Measurements from ENCODE around the gene CLDN10. TPM values are rescaled to one million over a fixed set of nuclear protein-coding genes. Genes with fewer than 3 reads are reported as not detected.

The CLDN10 gene
- total RNA-seq, 1 donor from 2014 or later = 3.0 TPM

DNA sequence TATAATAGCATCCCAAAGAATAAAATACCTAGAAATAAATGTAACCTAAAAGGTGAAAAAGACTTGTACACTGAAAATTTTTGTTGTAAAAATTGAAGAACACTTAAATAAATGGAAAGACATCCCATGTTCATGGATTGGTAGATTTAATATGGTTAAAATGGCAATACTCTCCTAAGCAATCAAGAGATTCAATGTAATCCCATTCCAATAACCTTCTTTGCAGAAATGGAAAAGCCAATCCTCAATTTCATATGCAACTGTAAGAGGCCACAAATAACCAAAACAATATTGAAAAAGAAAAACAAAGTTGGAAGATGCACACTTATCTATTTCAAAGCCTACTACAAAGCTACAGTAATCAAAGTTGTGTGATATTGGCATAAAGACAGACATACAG, 74.2 kb downstream of the CLDN10 start:
- no peak overlapping the region for H3K27ac Mint-ChIP-seq
- TF ChIP-seq, protein P1, sequence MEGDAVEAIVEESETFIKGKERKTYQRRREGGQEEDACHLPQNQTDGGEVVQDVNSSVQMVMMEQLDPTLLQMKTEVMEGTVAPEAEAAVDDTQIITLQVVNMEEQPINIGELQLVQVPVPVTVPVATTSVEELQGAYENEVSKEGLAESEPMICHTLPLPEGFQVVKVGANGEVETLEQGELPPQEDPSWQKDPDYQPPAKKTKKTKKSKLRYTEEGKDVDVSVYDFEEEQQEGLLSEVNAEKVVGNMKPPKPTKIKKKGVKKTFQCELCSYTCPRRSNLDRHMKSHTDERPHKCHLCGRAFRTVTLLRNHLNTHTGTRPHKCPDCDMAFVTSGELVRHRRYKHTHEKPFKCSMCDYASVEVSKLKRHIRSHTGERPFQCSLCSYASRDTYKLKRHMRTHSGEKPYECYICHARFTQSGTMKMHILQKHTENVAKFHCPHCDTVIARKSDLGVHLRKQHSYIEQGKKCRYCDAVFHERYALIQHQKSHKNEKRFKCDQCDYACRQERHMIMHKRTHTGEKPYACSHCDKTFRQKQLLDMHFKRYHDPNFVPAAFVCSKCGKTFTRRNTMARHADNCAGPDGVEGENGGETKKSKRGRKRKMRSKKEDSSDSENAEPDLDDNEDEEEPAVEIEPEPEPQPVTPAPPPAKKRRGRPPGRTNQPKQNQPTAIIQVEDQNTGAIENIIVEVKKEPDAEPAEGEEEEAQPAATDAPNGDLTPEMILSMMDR (IDR thresholded peaks at IDR 0.05; ENCODE audit: unreplicated experiment) = no peak
- DNase-seq (ENCODE audit: low spot score, unreplicated experiment) = no peak
- no peaks in the 10 kb centered on the region for H3K9me3 Mint-ChIP-seq (ENCODE audit: low read depth)
- H3K36me3 Mint-ChIP-seq (ENCODE audit: insufficient read depth) = peaks cover 50% of the 10 kb centered on the region
- H3K27me3 Mint-ChIP-seq = no peaks in the 10 kb centered on the region
- H3K4me3 Mint-ChIP-seq (ENCODE audit: low read depth) = no peak overlapping the region
- H3K4me1 Mint-ChIP-seq (ENCODE audit: low read depth) = no peaks in the 10 kb centered on the region

DNA sequence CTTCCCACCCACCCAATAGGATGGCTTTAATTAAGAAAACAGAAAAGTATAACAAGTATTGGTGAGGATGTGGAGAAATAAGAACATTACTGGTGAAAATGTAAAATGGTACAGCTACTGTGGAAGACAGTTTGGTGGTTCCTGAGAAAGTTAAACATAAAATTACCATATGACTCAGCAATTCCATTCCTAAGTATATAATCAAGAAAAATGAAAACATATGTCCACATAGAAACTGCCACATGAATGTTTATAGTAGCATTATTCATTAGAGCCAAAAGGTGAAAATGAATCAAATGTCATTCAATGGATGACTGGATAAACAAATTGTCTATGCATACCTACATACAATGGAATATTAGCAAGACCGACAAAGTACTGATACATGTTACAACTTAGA, 75.1 kb downstream of the CLDN10 start:
- H3K27me3 Mint-ChIP-seq = no peaks in the 10 kb centered on the region
- no peak overlapping the region for H3K4me3 Mint-ChIP-seq (ENCODE audit: low read depth)
- no peak for DNase-seq (ENCODE audit: low spot score, unreplicated experiment)
- no peaks in the 10 kb centered on the region for H3K9me3 Mint-ChIP-seq (ENCODE audit: low read depth)
- H3K36me3 Mint-ChIP-seq (ENCODE audit: insufficient read depth) = peaks cover 58% of the 10 kb centered on the region
- H3K4me1 Mint-ChIP-seq (ENCODE audit: low read depth) = no peaks in the 10 kb centered on the region
- TF ChIP-seq, protein P1 (IDR thresholded peaks at IDR 0.05; ENCODE audit: unreplicated experiment) = no peak
- H3K27ac Mint-ChIP-seq = no peak overlapping the region

DNA sequence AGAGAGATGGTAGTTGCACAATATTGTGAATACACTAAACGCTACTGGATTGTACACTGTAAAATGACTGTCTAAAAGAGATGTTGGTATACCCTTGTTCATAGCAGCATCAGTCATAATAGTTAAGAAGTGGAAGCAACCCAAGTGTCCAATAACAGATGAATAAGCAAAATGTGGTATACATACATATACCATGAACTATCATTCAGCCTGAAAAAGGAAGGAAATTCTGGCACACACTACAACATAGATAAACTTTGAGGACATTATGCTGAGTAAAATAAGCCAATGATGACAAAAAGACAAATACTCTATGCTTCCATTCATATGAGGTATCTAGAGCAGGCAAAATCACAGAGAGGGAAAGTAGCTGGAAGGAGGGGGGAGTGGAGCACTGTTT, 76.0 kb downstream of the CLDN10 start:
- peaks cover 59% of the 10 kb centered on the region for H3K36me3 Mint-ChIP-seq (ENCODE audit: insufficient read depth)
- H3K27me3 Mint-ChIP-seq = no peaks in the 10 kb centered on the region
- H3K9me3 Mint-ChIP-seq (ENCODE audit: low read depth) = no peaks in the 10 kb centered on the region
- H3K27ac Mint-ChIP-seq = no peak overlapping the region
- DNase-seq (ENCODE audit: low spot score, unreplicated experiment) = no peak
- no peak overlapping the region for H3K4me3 Mint-ChIP-seq (ENCODE audit: low read depth)
- TF ChIP-seq, protein P1 (IDR thresholded peaks at IDR 0.05; ENCODE audit: unreplicated experiment) = no peak
- H3K4me1 Mint-ChIP-seq (ENCODE audit: low read depth) = no peaks in the 10 kb centered on the region

DNA sequence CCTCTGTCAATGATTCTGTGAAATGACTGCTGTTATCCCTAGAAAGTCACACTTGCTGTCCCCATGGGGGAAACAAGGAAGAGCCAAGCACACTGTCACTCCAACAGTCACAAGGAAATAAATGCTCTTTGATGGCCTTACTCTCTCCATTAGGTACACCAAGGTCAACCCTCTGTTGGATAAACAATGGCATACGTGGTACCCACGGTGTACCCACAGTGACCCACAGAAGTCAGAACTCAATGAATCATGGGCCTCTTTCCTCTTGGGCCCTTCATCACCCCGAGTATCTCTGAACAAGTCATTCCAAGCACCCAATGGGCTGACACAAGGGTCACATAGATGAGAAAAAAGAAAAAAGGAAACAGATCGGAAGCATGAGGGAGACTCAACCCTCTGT, 76.6 kb downstream of the CLDN10 start:
- no peak for DNase-seq (ENCODE audit: low spot score, unreplicated experiment)
- Mint-ChIP-seq H3K27me3 (no peaks in the 10 kb centered on the region), H3K27ac (no peak overlapping the region), H3K4me1 (ENCODE audit: low read depth) (no peaks in the 10 kb centered on the region), H3K9me3 (ENCODE audit: low read depth) (no peaks in the 10 kb centered on the region), H3K4me3 (ENCODE audit: low read depth) (no peak overlapping the region), H3K36me3 (ENCODE audit: insufficient read depth) (peaks cover 61% of the 10 kb centered on the region)
- TF ChIP-seq, protein P1 (IDR thresholded peaks at IDR 0.05; ENCODE audit: unreplicated experiment) = no peak

Other genes with a start within 250 kb of the CLDN10 start
- gene DZIP1, start 92.0 kb downstream of the CLDN10 start, total RNA-seq = 35.4 and 40.1 TPM in 2 replicates
- gene DNAJC3, start 124.4 kb downstream of the CLDN10 start, total RNA-seq = 30.9 and 31.7 TPM in 2 replicates

Measured in progenitor cell of endocrine pancreas (in vitro differentiated cells).